Testis (tissue), 3 donors: ENCODE measurements around the gene ESCO1. TPM values are rescaled to one million over a fixed set of nuclear protein-coding genes. Genes with fewer than 3 reads are reported as not detected.

Source experiments
- DNase-seq: peaks from one replicate; pipeline ENCODE4 v3.0.0-alpha.2; 2019
- H3K27ac ChIP-seq, 2 donors: fragments of 200-600 bp; sonication (generic); one replicate each; pipeline ENCODE4 v1.5.1; 2019
- H3K27me3 ChIP-seq: fragments of 200-600 bp; sonication (generic); one replicate; pipeline ENCODE4 v1.5.1; 2019
- H3K36me3 ChIP-seq: fragments of 200-600 bp; sonication (generic); one replicate; pipeline ENCODE4 v1.5.1; 2017; ENCODE audit warnings: low read depth; ENCODE audit errors: missing control alignments
- H3K4me1 ChIP-seq: fragments of 200-600 bp; sonication (generic); one replicate; pipeline ENCODE4 v1.5.1; 2019
- H3K4me3 ChIP-seq, 2 donors: fragments of 200-600 bp; sonication (generic); one replicate each; pipeline ENCODE4 v1.5.1; 2017 to 2019
- H3K9me3 ChIP-seq: fragments of 200-600 bp; sonication (generic); one replicate; pipeline ENCODE4 v1.5.1; 2017
- CTCF ChIP-seq, 3 experiments: fragments of 450-650 bp in 2 of 3; fragments of 200-600 bp in 1 of 3; sonication (generic) in 1 of 3; IDR thresholded peaks; one replicate each; pipeline ENCODE4 v1.5.1; 2016 to 2019; ENCODE audit warnings: antibody characterized with exemption in 3 of 3, mild to moderate bottlenecking in 2 of 3, moderate library complexity in 1 of 3
- POLR2A ChIP-seq: fragments of 450-650 bp; IDR thresholded peaks from one replicate; pipeline ENCODE4 v1.6.1; 2017; ENCODE audit warnings: antibody characterized with exemption, mild to moderate bottlenecking, moderate library complexity
- WGBS, 2 donors: methylation state at CpG; one replicate each; pipeline ENCODE4 v1.1.5; 2018; 5-methylcytosine and 5-hydroxymethylcytosine counted together
- intact Hi-C: fragments of 100-400 bp; cut with DNase I; formaldehyde crosslinking; loops from one replicate; pipeline ENCODE4 v1.15.1; 2023; ENCODE audit warnings: low total_unique reads
- polyA plus RNA-seq: library from polyadenylated mRNA; stranded (reverse); fragments of 350-450 nt; fragmentation: Illumina TruSeq; extraction: RNeasy Lipid Tissue Mini Kit (QIAGEN cat#74804); gene quantifications from one replicate; pipeline ENCODE4 v1.2.3, GENCODE V29; 2014; ENCODE audit warnings: low read depth, low replicate concordance; ENCODE audit not compliant: insufficient read depth
- total RNA-seq, 2 donors: library from RNA; depleted of rRNA; stranded (reverse); fragments of >200 nt; gene quantifications; one replicate each; pipeline ENCODE4 v1.2.3, GENCODE V29; 2016

The ESCO1 gene
- total and polyA plus RNA-seq, 3 donors from 2014 or later = 13.1 to 55.9 (median 43.0) TPM

GRCh38 chr18:21548647-21549046, 51.9 kb downstream of the ESCO1 start:
- WGBS, 2 donors = 94 to 100% methylated on average over 2 of the region's 2 CpGs
- TF ChIP-seq POLR2A (no peak), CTCF (IDR thresholded peaks at IDR 0.05) (no peak)
- Histone ChIP-seq H3K27ac (no peak overlapping the region), H3K36me3 (no peaks in the 10 kb centered on the region), H3K4me1 (no peaks in the 10 kb centered on the region), H3K4me3 (no peak overlapping the region), H3K9me3 (no peaks in the 10 kb centered on the region), H3K27me3 (no peaks in the 10 kb centered on the region)
- intact Hi-C loops = no loop called here
- no peak for DNase-seq

- Histone ChIP-seq H3K27ac (no peak overlapping the region), H3K27me3 (no peaks in the 10 kb centered on the region), H3K4me1 (no peaks in the 10 kb centered on the region), H3K9me3 (no peaks in the 10 kb centered on the region), H3K4me3 (no peak overlapping the region), H3K36me3 (no peaks in the 10 kb centered on the region)
- TF ChIP-seq POLR2A (no peak), CTCF (IDR thresholded peaks at IDR 0.05) (no peak)
- no peak for DNase-seq
- intact Hi-C loops = no loop called here
- WGBS, 2 donors = 88 to 93% methylated on average over 5 of the region's 5 CpGs
These were observed 54.1 kb downstream of the ESCO1 start for GRCh38 chr18:21546423-21546822.

GRCh38 chr18:21538230-21538629, 62.3 kb downstream of the ESCO1 start:
- Histone ChIP-seq H3K4me1 (no peaks in the 10 kb centered on the region), H3K9me3 (no peaks in the 10 kb centered on the region), H3K27ac (no peak overlapping the region), H3K36me3 (no peaks in the 10 kb centered on the region), H3K27me3 (no peaks in the 10 kb centered on the region), H3K4me3 (no peak overlapping the region)
- TF ChIP-seq CTCF (IDR thresholded peaks at IDR 0.05) (no peak), POLR2A (no peak)
- no peak for DNase-seq
- intact Hi-C loops = no loop called here
- WGBS, 2 donors = 89 to 95% methylated on average over 3 of the region's 3 CpGs

- Histone ChIP-seq H3K4me3 (no peak overlapping the region), H3K4me1 (no peaks in the 10 kb centered on the region), H3K27me3 (no peaks in the 10 kb centered on the region), H3K27ac (no peak overlapping the region), H3K36me3 (no peaks in the 10 kb centered on the region), H3K9me3 (no peaks in the 10 kb centered on the region)
- 63 to 64% methylated on average over 1 of the region's 1 CpG for WGBS, 2 donors
- TF ChIP-seq POLR2A (no peak), CTCF (IDR thresholded peaks at IDR 0.05) (no peak)
- DNase-seq = no peak
- intact Hi-C loops = no loop called here
These were observed 66.2 kb downstream of the ESCO1 start for GRCh38 chr18:21534327-21534726.

- no peaks in the 10 kb centered on the region for H3K27me3 ChIP-seq
- intact Hi-C loops = no loop called here
- H3K9me3 ChIP-seq = no peaks in the 10 kb centered on the region
- H3K4me1 ChIP-seq = peaks cover 3% of the 10 kb centered on the region
- H3K36me3 ChIP-seq = no peaks in the 10 kb centered on the region
- DNase-seq = no peak
- no peak for TF ChIP-seq POLR2A
- TF ChIP-seq CTCF (IDR thresholded peaks at IDR 0.05) = no peak
- H3K27ac ChIP-seq = peak overlapping the region in 1 of 2 donors; percentile 32
- no peak overlapping the region for H3K4me3 ChIP-seq
- WGBS, 2 donors = 26 to 53% methylated on average over 2 of the region's 2 CpGs
These were observed 74.0 kb downstream of the ESCO1 start for GRCh38 chr18:21526463-21526862.
